GM12892 (cell line): ENCODE results near the gene DDOST.

Experiments
- POLR2A ChIP-seq: IDR thresholded peaks from 2 replicates; pipeline ENCODE4 v1.6.1; 2011; ENCODE audit warnings: low read depth, low read length, control low read depth
- POLR2AphosphoS5 ChIP-seq: IDR thresholded peaks from 2 replicates; pipeline ENCODE4 v1.6.1; 2011; ENCODE audit warnings: low read depth, low read length, control low read depth

GRCh38 chr1:20621012-20621411 lies 40.2 kb downstream of the DDOST start:
- TF ChIP-seq POLR2A (no peak), POLR2AphosphoS5 (no peak)
